LNCAP (cell line): ENCODE measurements around the gene GSG1L.

ENCODE experiments used
- TF ChIP-seq, protein P1 (sequence below): fragments of 450-650 bp; IDR thresholded peaks from 2 replicates; pipeline ENCODE4 v1.5.1; 2017; ENCODE audit warnings: mild to moderate bottlenecking

The GSG1L gene

DNA sequence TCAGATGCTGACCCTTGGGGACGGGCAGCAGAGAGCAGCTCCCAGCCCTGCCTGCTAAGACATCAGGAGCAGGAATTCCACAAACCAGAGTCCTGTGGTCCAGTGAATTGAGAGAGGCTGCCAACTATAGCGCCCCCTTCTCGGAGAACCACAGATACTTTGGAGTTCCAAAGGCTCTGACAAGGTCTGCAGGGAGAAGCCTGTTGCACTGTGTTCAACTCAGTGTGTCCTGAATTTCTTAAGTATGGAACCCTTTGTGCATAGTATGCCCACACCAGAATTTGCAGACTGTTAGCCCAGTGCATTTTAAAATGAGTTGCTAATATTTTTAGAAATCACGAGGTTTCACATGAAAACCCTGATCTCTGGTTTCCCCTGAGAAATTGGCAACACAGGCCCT lies 290.2 kb downstream of the GSG1L start:
- TF ChIP-seq, protein P1, sequence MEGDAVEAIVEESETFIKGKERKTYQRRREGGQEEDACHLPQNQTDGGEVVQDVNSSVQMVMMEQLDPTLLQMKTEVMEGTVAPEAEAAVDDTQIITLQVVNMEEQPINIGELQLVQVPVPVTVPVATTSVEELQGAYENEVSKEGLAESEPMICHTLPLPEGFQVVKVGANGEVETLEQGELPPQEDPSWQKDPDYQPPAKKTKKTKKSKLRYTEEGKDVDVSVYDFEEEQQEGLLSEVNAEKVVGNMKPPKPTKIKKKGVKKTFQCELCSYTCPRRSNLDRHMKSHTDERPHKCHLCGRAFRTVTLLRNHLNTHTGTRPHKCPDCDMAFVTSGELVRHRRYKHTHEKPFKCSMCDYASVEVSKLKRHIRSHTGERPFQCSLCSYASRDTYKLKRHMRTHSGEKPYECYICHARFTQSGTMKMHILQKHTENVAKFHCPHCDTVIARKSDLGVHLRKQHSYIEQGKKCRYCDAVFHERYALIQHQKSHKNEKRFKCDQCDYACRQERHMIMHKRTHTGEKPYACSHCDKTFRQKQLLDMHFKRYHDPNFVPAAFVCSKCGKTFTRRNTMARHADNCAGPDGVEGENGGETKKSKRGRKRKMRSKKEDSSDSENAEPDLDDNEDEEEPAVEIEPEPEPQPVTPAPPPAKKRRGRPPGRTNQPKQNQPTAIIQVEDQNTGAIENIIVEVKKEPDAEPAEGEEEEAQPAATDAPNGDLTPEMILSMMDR: no peak

DNA sequence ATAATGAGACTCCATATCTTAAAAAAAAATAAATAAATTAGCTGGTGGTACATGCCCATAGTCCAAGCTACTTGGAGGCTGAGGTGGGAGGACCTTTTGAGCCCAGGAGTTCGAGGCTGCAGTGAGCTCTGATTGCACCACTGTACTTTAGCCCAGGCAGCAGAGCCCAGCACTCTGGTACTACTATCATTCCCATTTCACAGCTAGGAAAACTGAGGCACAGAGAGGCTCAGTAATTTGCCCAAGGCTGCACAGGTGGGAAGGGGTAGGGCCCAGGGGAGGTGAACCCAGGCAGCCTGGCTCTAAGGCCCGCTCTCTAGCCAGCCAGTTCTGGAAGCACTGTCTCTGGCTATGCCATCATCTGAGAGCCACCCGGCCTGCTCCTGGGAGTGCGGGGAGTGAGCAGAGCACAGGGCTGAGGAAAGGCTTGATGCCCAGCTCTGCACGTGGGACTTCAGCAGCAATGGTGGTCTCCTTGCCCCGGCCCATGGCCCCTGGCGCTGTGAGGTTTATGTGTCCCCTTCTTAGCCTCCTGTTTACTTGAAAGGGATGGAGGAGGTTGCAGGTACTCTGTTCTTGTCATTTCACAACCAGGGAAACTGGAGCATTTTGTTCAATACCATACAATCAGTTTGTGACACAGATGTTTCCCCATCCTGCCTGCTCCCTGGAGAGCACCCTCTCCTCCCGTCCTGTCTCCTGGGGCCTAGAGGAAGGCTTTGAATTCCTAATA lies 291.3 kb downstream of the GSG1L start:
- TF ChIP-seq, protein P1: no peak

- TF ChIP-seq, protein P1: no peak
Measured at GRCh38 chr16:27771201-27771910, 292.2 kb downstream of the GSG1L start.

DNA sequence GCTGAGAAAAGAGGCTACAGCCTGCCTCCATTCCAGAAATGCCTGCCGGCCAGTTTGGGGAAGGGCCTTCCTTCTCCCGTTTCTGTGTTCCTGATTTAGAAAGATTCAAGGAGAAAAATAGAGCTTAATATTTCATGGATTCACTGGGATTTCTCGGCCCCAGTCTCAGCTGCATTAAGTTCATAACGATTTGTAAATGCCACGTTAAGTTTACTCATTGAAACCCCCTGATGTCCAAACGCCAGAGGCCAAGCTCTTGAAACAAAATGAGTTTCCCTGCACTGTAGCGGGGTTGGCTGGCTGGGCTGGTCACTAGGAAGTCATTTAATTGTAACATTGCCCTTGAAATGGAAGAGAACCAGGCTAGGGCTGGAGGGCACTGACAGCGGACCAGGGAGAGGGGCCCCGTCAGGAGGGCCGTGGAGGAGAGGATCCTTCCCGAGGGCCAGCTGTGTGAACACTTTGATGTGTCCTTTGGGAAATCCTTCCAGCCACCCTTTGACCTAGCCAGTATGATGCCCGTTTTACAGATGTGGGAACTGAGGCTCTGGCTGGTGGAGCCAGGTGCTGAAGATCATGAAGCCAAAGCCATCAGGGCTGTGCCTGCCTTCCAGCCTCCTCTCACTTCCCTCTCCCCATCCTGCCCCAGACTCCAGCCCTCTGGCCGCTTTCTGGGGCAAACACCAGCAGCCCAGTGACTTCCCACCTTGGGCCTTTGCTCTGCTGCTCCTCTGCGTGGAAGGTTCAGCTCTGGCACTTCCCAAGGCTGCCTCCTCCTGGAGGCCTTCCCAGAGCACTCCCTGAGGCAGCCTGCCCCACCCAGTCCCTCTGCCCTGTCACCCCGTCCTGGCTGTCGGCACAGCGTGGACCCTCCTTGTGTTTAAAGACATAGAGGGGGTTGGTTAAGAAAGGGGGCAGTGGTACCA lies 293.0 kb downstream of the GSG1L start:
- TF ChIP-seq, protein P1: no peak

DNA sequence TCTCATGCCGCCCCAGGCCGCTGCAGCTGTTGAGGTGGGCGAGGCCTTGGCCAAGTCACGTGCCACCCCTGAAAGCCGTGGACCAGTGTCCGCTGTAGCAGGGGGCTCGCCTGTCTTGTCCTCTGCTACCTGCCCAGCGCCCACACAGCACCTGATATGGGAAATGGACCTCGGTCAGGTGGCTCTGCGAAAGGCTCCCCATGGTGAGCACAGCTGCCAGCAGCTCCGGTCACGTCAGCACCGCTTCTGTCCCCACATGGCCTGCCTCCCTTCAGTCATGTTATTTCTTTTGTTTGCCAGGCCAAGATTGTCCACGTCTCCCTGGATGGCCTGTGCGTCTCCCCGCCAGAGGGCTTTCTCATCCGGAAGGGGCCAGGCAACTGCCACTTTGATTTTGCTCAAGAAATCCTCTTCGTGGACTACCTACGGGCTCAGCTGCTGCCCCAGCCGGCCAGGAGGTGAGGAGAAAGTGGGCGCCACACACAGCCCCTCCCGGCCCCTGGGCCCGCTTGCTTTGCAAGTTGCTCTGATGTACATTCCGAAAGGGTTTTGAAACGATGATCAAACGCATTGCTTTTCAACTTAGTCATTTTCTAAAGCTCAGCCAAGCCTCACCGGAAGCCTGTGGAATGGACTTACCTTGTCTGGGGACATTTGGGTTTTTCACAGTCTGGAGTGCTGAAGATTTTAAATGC lies 293.8 kb downstream of the GSG1L start:
- TF ChIP-seq, protein P1: no peak

GRCh38 chr16:27768651-27769272 lies 294.8 kb downstream of the GSG1L start:
- TF ChIP-seq, protein P1: no peak
